Measurements from ENCODE around the gene HEMK1. TPM values are rescaled to one million over a fixed set of nuclear protein-coding genes. Genes with fewer than 3 reads are reported as not detected.

HEMK1 gene
- total RNA-seq, 1 donor: 8.6 TPM

GRCh38 chr3:50599716-50600118 is 30.4 kb downstream of the HEMK1 start:
- H3K4me3 ChIP-seq (ENCODE audit: low read depth, low read length): no peak overlapping the region
- TF ChIP-seq CTCF (IDR thresholded peaks at IDR 0.05; ENCODE audit: insufficient read depth, low read depth, low read length): no peak
- DNase-seq (ENCODE audit: low read depth): no peak

GRCh38 chr3:50600141-50600753 is 30.9 kb downstream of the HEMK1 start:
- no peak overlapping the region for H3K4me3 ChIP-seq (ENCODE audit: low read depth, low read length)
- TF ChIP-seq CTCF (IDR thresholded peaks at IDR 0.05; ENCODE audit: insufficient read depth, low read depth, low read length): no peak
- no peak for DNase-seq (ENCODE audit: low read depth)

GRCh38 chr3:50600841-50601591 is 31.7 kb downstream of the HEMK1 start:
- no peak for TF ChIP-seq CTCF (IDR thresholded peaks at IDR 0.05; ENCODE audit: insufficient read depth, low read depth, low read length)
- DNase-seq (ENCODE audit: low read depth): peak; percentile 98
- H3K4me3 ChIP-seq (ENCODE audit: low read depth, low read length): peak overlapping the region; percentile 18

GRCh38 chr3:50602595-50603191 is 33.4 kb downstream of the HEMK1 start:
- TF ChIP-seq CTCF (IDR thresholded peaks at IDR 0.05; ENCODE audit: insufficient read depth, low read depth, low read length): no peak
- no peak for DNase-seq (ENCODE audit: low read depth)
- H3K4me3 ChIP-seq (ENCODE audit: low read depth, low read length): no peak overlapping the region

GRCh38 chr3:50603261-50604109 is 34.2 kb downstream of the HEMK1 start:
- TF ChIP-seq CTCF (IDR thresholded peaks at IDR 0.05; ENCODE audit: insufficient read depth, low read depth, low read length): no peak
- no peak overlapping the region for H3K4me3 ChIP-seq (ENCODE audit: low read depth, low read length)
- no peak for DNase-seq (ENCODE audit: low read depth)

- DNase-seq (ENCODE audit: low read depth): no peak
- no peak for TF ChIP-seq CTCF (IDR thresholded peaks at IDR 0.05; ENCODE audit: insufficient read depth, low read depth, low read length)
These were observed 34.8 kb downstream of the HEMK1 start for GRCh38 chr3:50604110-50604621.

More at GRCh38 chr3:50604110-50604621, 34.8 kb downstream of the HEMK1 start:
- H3K4me3 ChIP-seq (ENCODE audit: low read depth, low read length): no peak overlapping the region

Measured in fibroblast of villous mesenchyme (primary cell).